Smooth muscle cell (in vitro differentiated cells): ENCODE results near the gene AP5Z1. TPM values are rescaled to one million over a fixed set of nuclear protein-coding genes. Genes with fewer than 3 reads are reported as not detected.
"Not testable (repeated sequence)": the region's sequence is repeated elsewhere in the genome, so short reads cannot be mapped to it uniquely, and the experiment has no call there.

Experiments
- DNase-seq: peaks from one replicate; lab custom pipeline; 2025; ENCODE audit not compliant: unreplicated experiment; lab: John Stamatoyannopoulos, UW
- H2AFZ ChIP-seq: fragments of 200-600 bp; sonication (generic); 2 replicates; pipeline ENCODE4 v1.6.0; 2016; ENCODE audit warnings: antibody characterized with exemption, low read depth, mild to moderate bottlenecking
- H3F3A ChIP-seq: fragments of 200-600 bp; sonication (generic); 2 replicates; pipeline ENCODE4 v1.6.0; 2017; ENCODE audit warnings: antibody characterized with exemption, low read depth
- H3K27ac ChIP-seq: fragments of 200-600 bp; sonication (generic); 2 replicates; pipeline ENCODE4 v1.5.1; 2016; ENCODE audit warnings: low read depth, mild to moderate bottlenecking
- H3K27me3 ChIP-seq: fragments of 200-600 bp; sonication (generic); 2 replicates; pipeline ENCODE4 v1.6.1; 2016; ENCODE audit warnings: low read depth, mild to moderate bottlenecking
- H3K36me3 ChIP-seq: fragments of 200-600 bp; sonication (generic); 2 replicates; pipeline ENCODE4 v1.5.1; 2016; ENCODE audit warnings: low read depth
- H3K4me1 ChIP-seq: fragments of 200-600 bp; sonication (generic); 2 replicates; pipeline ENCODE4 v1.5.1; 2016; ENCODE audit warnings: low read depth
- H3K4me2 ChIP-seq: fragments of 200-600 bp; sonication (generic); 2 replicates; pipeline ENCODE4 v1.6.0; 2016; ENCODE audit warnings: mild to moderate bottlenecking
- H3K4me3 ChIP-seq: fragments of 200-600 bp; sonication (generic); 2 replicates; pipeline ENCODE4 v1.5.1; 2016; ENCODE audit warnings: mild to moderate bottlenecking
- H3K79me2 ChIP-seq: fragments of 200-600 bp; sonication (generic); 2 replicates; pipeline ENCODE4 v1.6.0; 2016; ENCODE audit warnings: low read depth, mild to moderate bottlenecking
- H3K9ac ChIP-seq: fragments of 200-600 bp; sonication (generic); 2 replicates; pipeline ENCODE4 v1.6.0; 2016; ENCODE audit warnings: low read depth
- H3K9me3 ChIP-seq: fragments of 200-600 bp; sonication (generic); replicated peaks from 2 replicates; pipeline ENCODE4 v1.5.1; 2016; ENCODE audit warnings: low read depth
- H4K20me1 ChIP-seq: fragments of 200-600 bp; sonication (generic); 2 replicates; pipeline ENCODE4 v1.6.0; 2016; ENCODE audit warnings: low read depth
- WGBS: methylation state at CpG from one replicate; pipeline ENCODE4 v1.1.7; 2016; ENCODE audit warnings: low lambda C conversion rate; 5-methylcytosine and 5-hydroxymethylcytosine counted together
- polyA plus RNA-seq: library from polyadenylated mRNA; unstranded; fragments of >200 nt; fragmentation: Nextera tagmentation; extraction: Ambion mirVana; gene quantifications from 2 replicates; pipeline ENCODE4 v1.2.1, GENCODE V29; 2016
- total RNA-seq: library from RNA; depleted of rRNA; stranded (reverse); fragments of >200 nt; gene quantifications from 2 replicates; pipeline ENCODE4 v1.2.3, GENCODE V29; 2014
- TF ChIP-seq, protein P1 (sequence below): fragments of 200-600 bp; sonication (generic); IDR thresholded peaks from 2 replicates; pipeline ENCODE4 v1.5.1; 2017; ENCODE audit warnings: borderline replicate concordance, mild to moderate bottlenecking, antibody characterized with exemption; ENCODE audit not compliant: insufficient read depth, poor library complexity, severe bottlenecking

The AP5Z1 gene
- total and polyA plus RNA-seq, 2 experiments from 2014 or later, result 16.6 to 37.6 TPM

DNA sequence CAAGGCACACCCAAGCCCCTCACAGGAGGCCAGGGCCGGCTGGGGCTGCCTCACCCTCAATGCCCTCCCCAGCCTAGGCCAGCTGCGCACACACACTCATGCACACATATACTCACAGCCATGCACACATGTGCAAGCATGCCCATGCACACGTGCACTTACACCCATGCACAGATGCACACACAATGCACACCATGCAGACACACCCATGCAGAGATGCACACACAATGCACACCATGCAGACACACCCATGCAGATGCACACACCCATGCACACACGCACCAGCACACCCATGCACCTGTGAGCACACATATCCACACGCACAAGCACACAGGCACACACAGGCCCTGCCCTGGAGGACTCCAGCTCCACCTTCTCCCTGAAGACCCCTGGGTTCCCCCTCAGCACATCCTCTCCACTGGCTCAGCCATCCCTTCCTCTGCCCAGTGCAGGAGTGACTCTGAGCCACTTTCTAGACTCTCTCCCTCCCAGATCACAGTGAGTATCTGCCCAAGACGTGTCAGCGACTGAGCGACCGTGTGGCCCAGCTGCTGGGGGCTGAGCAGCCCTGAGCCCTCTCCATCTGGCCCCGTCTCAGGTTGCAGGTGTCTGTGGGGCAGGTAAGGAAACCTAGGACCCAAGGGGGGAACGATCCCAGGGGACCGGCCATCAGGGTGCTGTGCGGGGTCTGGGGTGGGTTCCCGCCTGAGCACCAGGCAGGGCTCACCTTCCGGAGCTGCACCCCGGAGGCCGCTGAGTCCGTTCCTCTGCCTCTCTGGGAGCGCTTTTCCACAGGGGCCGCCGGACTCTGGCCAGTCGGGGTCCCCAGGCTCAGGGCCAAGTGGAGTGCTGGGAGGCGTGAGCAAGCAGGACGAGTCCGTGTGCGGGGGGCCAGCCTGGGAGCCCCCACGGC, 25.8 kb downstream of the AP5Z1 start:
- no peaks in the 10 kb centered on the region for H3F3A ChIP-seq
- H3K36me3 ChIP-seq, result no peaks in the 10 kb centered on the region
- H3K4me2 ChIP-seq, result no peak overlapping the region
- no peaks in the 10 kb centered on the region for H3K27me3 ChIP-seq
- no peak overlapping the region for H3K4me3 ChIP-seq
- TF ChIP-seq, protein P1, sequence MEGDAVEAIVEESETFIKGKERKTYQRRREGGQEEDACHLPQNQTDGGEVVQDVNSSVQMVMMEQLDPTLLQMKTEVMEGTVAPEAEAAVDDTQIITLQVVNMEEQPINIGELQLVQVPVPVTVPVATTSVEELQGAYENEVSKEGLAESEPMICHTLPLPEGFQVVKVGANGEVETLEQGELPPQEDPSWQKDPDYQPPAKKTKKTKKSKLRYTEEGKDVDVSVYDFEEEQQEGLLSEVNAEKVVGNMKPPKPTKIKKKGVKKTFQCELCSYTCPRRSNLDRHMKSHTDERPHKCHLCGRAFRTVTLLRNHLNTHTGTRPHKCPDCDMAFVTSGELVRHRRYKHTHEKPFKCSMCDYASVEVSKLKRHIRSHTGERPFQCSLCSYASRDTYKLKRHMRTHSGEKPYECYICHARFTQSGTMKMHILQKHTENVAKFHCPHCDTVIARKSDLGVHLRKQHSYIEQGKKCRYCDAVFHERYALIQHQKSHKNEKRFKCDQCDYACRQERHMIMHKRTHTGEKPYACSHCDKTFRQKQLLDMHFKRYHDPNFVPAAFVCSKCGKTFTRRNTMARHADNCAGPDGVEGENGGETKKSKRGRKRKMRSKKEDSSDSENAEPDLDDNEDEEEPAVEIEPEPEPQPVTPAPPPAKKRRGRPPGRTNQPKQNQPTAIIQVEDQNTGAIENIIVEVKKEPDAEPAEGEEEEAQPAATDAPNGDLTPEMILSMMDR, result no peak
- WGBS, result 92% methylated on average over 26 of the region's 27 CpGs
- no peak overlapping the region for H3K27ac ChIP-seq
- no peak for DNase-seq
- H3K9ac ChIP-seq, result no peak overlapping the region
- H3K4me1 ChIP-seq, result no peaks in the 10 kb centered on the region
- no peaks in the 10 kb centered on the region for H3K9me3 ChIP-seq
- H4K20me1 ChIP-seq, result no peaks in the 10 kb centered on the region
- no peaks in the 10 kb centered on the region for H3K79me2 ChIP-seq
- H2AFZ ChIP-seq, result no peak overlapping the region

GRCh38 chr7:4801839-4802231, 26.4 kb downstream of the AP5Z1 start:
- Histone ChIP-seq H3K4me1 (no peaks in the 10 kb centered on the region), H3K4me3 (no peak overlapping the region), H3K27me3 (no peaks in the 10 kb centered on the region), H2AFZ (no peak overlapping the region), H3F3A (no peaks in the 10 kb centered on the region), H3K27ac (no peak overlapping the region), H3K79me2 (no peaks in the 10 kb centered on the region), H3K9me3 (no peaks in the 10 kb centered on the region), H3K9ac (no peak overlapping the region), H3K36me3 (no peaks in the 10 kb centered on the region), H3K4me2 (no peak overlapping the region), H4K20me1 (no peaks in the 10 kb centered on the region)
- no peak for DNase-seq
- TF ChIP-seq, protein P1, result no peak
- WGBS, result 94% methylated on average over 15 of the region's 18 CpGs

DNA sequence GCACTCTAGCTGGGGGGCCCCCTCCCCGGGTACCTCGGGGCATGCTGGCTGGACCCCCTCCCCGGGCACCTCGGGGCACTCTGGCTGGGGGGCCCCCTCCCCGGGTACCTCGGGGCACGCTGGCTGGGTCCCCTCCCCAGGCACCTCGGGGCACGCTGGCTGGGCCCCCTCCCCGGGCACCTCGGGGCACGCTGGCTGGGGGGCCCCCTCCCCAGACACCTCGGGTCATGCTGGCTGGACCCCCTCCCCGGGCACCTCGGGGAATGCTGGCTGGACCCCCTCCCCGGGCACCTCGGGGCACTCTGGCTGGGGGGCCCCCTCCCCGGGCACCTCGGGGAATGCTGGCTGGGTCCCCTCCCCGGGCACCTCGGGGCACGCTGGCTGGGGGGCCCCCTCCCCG, 27.2 kb downstream of the AP5Z1 start:
- H3K9me3 ChIP-seq, H3K36me3 ChIP-seq, H3K79me2 ChIP-seq, H3K27ac ChIP-seq, H3K27me3 ChIP-seq, H4K20me1 ChIP-seq, H3K4me3 ChIP-seq, H3K4me1 ChIP-seq, H2AFZ ChIP-seq, H3F3A ChIP-seq, H3K4me2 ChIP-seq, DNase-seq, H3K9ac ChIP-seq: not testable (repeated sequence)
- WGBS, result no CpG with 5 or more reads among the region's 23 CpGs

DNA sequence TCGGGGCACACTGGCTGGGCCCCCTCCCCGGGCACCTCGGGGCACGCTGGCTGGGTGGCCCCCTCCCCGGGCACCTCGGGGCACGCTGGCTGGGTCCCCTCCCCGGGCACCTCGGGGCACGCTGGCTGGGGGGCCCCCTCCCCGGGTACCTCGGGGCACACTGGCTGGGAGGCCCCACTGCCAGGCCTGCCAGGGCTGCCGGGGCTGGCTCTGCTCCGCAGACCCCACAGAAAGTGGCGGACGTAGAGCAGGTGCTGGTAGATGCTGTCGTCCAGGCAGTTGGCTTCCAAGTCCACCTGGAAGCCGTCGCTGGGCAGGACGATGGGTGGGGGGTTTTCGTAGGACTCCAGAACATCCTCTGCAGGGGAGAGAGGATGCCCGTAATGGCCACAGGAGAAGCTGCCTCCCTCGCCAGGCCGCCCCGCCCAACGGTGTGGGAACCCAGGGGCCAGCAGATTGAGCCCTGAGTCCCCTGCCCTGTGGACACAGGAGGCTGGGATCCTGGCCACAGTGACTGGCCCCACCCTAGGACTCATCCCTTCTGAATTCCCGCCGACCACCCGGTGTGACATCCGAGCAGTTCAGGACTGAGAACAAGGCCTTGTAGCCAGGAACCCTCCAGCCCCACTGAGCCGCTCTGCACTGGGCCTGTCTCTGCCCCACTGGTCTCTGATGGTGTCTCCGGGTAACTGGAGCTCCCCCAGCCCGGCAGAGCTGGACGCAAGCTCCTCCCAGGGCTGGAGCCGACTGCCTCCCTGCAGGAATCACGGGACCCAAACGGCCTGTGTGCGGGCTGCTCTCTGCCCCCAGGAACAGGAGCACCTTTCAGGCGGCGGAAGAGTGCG, 28.2 kb downstream of the AP5Z1 start:
- no peak overlapping the region for H3K4me3 ChIP-seq
- no peak overlapping the region for H3K27ac ChIP-seq
- DNase-seq, result no peak
- 82% methylated on average over 31 of the region's 41 CpGs for WGBS
- H3K79me2 ChIP-seq, result no peaks in the 10 kb centered on the region
- no peaks in the 10 kb centered on the region for H3F3A ChIP-seq
- no peaks in the 10 kb centered on the region for H3K4me1 ChIP-seq
- H3K4me2 ChIP-seq, result no peak overlapping the region
- H3K9me3 ChIP-seq, result no peaks in the 10 kb centered on the region
- H3K9ac ChIP-seq, result no peak overlapping the region
- H4K20me1 ChIP-seq, result no peaks in the 10 kb centered on the region
- TF ChIP-seq, protein P1, result no peak
- no peaks in the 10 kb centered on the region for H3K27me3 ChIP-seq
- no peaks in the 10 kb centered on the region for H3K36me3 ChIP-seq
- no peak overlapping the region for H2AFZ ChIP-seq
